ENCODE measurements around the gene IRF6. TPM values are rescaled to one million over a fixed set of nuclear protein-coding genes. Genes with fewer than 3 reads are reported as not detected.
A peak's percentile ranks its signal among the peaks of the same experiment; 100 is the strongest.

IRF6 gene
- total and polyA plus RNA-seq, 3 donors from 2014 or later: 8.2 to 19.2 (median 8.7) TPM

DNA sequence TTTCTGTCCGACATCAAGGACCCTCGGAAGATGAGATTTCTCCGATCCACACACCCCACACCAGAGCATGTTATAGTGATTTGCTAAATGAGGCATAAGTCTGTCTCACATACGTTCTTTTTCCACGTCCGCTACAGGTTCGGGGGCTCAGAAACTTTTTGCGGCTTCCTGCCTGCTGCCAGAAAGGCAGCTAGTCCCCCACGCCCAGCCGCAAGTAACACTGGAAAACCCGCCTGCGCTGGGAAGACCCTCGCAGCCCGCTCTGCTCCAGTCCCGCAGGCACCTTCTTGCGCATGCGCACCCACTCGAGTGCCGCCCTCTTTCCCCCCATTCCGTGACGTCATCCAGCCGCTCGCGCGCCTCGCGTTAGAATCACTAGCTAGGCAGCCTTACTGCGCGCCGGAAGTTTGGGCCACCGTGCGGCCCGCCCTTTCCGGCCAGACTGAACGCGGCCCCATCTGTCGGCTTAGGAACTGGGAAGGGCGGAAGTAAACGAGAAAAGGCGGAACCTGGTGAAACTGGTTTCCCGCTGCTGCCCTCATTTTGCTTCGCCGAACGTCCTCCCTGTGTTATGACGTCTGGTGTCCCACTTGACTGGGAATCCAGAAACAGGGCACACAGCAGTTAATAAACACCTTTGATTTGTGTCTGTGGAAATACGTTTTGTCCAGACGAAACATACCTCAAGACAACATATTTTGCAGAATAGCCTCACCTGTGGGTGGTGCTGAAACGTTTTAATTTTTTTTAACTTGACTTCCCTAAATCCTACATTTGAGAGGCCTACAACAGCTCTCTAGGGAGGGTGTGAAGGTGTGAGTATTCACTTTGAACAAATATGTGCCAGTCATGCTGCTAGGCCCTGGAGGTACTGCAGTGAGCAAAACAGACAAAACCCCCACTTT lies 21.4 kb downstream of the IRF6 start, which contains the start of gene C1orf74:
Gene C1orf74 (minus strand): TSS at position 295 of the 905 bp plus-strand sequence. CDS start 925 bp downstream, outside the sequence.
- peak; percentile 54 for TF ChIP-seq POLR2A (IDR thresholded peaks at IDR 0.05)
- peak in 1 of 3 experiments; percentile 41 for TF ChIP-seq CTCF (IDR thresholded peaks at IDR 0.05)
- Histone ChIP-seq H3K9me3 (no peaks in the 10 kb centered on the region), H3K27me3 (no peaks in the 10 kb centered on the region), H3K36me3 (ENCODE audit: low read depth, missing control alignments) (no peaks in the 10 kb centered on the region), H3K4me1 (peaks cover 14% of the 10 kb centered on the region), H3K4me3 (peak within 1 kb of the TSS; percentile 70 to 81), H3K27ac (peak within 1 kb of the TSS; percentile 78)
- peak; percentile 99 for DNase-seq
- 3 to 7% methylated on average over 19 to 48 of the region's 48 CpGs for WGBS, 2 donors
- intact Hi-C loops (cut with DNase I; ENCODE audit: low total_unique reads): no loop called here

DNA sequence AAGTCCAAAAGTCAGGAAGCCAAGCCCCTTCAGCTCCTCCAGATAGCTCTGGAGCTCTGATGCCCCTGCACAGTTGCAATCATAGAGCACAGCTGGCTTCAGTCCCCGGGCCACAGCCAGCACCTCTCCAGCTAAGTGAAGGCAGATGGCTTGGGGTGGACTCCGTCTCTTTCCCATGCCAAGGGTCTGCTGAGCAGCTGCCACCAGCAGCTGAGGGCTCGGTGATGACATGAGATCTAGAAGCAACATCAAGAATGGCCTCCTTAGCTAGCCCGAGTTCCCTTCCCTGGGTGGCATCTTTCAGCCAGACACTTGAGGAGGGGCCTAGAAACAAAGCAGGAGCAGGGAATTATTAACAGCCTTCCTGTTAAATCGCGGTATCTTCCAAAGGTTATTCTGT lies 22.6 kb downstream of the IRF6 start:
- Histone ChIP-seq H3K36me3 (ENCODE audit: low read depth, missing control alignments) (no peaks in the 10 kb centered on the region), H3K27me3 (no peaks in the 10 kb centered on the region), H3K27ac (no peak overlapping the region), H3K4me3 (no peak overlapping the region), H3K9me3 (no peaks in the 10 kb centered on the region), H3K4me1 (peaks cover 14% of the 10 kb centered on the region)
- no peak for DNase-seq
- intact Hi-C loops (cut with DNase I; ENCODE audit: low total_unique reads): no loop called here
- no peak for TF ChIP-seq POLR2A (IDR thresholded peaks at IDR 0.05)
- 53 to 58% methylated on average over 6 of the region's 6 CpGs for WGBS, 2 donors

DNA sequence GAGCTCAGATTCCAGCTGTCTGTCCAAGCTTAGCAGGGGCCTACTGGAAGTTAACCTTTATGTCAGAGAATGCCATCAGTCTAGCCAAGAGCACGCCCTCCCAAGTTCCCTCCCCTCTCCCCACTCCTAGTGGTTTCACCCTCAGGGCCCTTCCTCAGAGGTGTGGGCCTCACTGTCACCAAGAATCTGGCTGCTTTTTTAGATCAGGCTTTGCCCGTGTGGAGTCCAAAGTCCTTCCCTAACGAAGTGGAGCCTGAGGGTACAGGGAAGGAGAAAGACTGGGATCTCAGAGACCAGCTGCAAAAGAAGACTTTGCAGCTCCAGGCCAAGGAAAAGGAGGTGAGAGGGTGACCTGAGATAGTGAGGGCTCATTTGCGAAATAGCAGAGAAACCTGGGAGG lies 25.7 kb downstream of the IRF6 start:
- TF ChIP-seq POLR2A (IDR thresholded peaks at IDR 0.05) (no peak), CTCF (IDR thresholded peaks at IDR 0.05) (no peak)

DNA sequence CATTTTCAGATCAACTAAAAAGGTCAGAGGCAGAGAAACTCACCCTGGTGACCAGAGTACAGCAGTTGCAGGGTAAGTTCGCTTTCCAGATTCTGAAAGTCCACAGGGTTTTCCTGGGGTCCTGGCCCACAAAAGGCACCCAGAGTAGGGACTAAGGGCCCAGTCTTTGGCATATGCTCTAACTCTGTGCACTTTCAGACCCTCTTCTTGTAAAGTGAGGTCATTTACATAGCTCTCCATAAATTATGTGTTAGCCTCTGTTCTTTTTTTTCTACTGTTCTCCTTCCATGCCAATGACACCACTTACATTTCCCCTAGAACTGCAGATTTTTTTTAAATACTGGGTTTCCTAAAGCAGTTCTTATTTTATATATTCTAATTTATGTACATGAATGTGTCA lies 27.8 kb downstream of the IRF6 start:
- H3K36me3 ChIP-seq (ENCODE audit: low read depth, missing control alignments): no peaks in the 10 kb centered on the region
- no peak for DNase-seq
- no peaks in the 10 kb centered on the region for H3K9me3 ChIP-seq
- no peak for TF ChIP-seq POLR2A (IDR thresholded peaks at IDR 0.05)
- no peak for TF ChIP-seq CTCF (IDR thresholded peaks at IDR 0.05)
- no peak overlapping the region for H3K4me3 ChIP-seq
- no peaks in the 10 kb centered on the region for H3K27me3 ChIP-seq
- 90 to 93% methylated on average over 1 of the region's 1 CpG for whole genome bisulfite sequencing, 2 donors
- H3K4me1 ChIP-seq: no peaks in the 10 kb centered on the region
- intact Hi-C loops (cut with DNase I; ENCODE audit: low total_unique reads): no loop called here
- H3K27ac ChIP-seq: no peak overlapping the region

More for the DNA sequence above, 25.7 kb downstream of the IRF6 start:
- Histone ChIP-seq H3K9me3 (no peaks in the 10 kb centered on the region), H3K4me3 (no peak overlapping the region), H3K27ac (no peak overlapping the region), H3K27me3 (no peaks in the 10 kb centered on the region), H3K4me1 (peaks cover 8% of the 10 kb centered on the region), H3K36me3 (ENCODE audit: low read depth, missing control alignments) (no peaks in the 10 kb centered on the region)
- 95 to 96% methylated on average over 4 of the region's 4 CpGs for WGBS, 2 donors
- no peak for DNase-seq
- intact Hi-C loops (cut with DNase I; ENCODE audit: low total_unique reads): no loop called here

DNA sequence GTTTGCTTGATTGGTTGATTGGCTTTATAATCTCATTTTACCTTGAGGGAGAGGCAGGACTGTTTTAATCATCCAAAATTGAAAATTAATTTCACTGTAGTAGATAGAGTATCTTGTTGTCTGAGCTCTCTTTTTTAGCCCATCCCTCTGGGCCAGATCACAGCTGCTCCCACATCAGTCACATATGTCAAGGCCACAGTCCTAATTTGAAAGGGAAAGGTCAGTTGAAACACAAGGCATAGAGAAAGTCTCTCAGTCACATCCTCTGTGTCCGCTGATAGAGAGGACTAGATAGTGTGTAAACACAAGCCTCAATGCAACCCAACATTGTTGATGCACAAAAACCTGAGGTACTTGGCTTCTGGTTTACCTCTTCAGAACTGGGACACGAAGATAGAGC lies 28.4 kb downstream of the IRF6 start:
- H3K4me3 ChIP-seq: no peak overlapping the region
- H3K27me3 ChIP-seq: no peaks in the 10 kb centered on the region
- no peak overlapping the region for H3K27ac ChIP-seq
- TF ChIP-seq CTCF (IDR thresholded peaks at IDR 0.05) (no peak), POLR2A (IDR thresholded peaks at IDR 0.05) (no peak)
- no peaks in the 10 kb centered on the region for H3K36me3 ChIP-seq (ENCODE audit: low read depth, missing control alignments)
- intact Hi-C loops (cut with DNase I; ENCODE audit: low total_unique reads): no loop called here
- 85 to 88% methylated on average over 2 of the region's 2 CpGs for WGBS, 2 donors
- H3K9me3 ChIP-seq: no peaks in the 10 kb centered on the region
- no peak for DNase-seq
- no peaks in the 10 kb centered on the region for H3K4me1 ChIP-seq
